NCI-H2227 (cell line): ENCODE measurements around the gene ABTB2.
A peak's percentile ranks its signal among the peaks of the same experiment; 100 is the strongest.

Source experiments
- DNase-seq: peaks from one replicate; lab custom pipeline; 2025; ENCODE audit not compliant: unreplicated experiment; lab: John Stamatoyannopoulos, UW

The ABTB2 gene

DNA sequence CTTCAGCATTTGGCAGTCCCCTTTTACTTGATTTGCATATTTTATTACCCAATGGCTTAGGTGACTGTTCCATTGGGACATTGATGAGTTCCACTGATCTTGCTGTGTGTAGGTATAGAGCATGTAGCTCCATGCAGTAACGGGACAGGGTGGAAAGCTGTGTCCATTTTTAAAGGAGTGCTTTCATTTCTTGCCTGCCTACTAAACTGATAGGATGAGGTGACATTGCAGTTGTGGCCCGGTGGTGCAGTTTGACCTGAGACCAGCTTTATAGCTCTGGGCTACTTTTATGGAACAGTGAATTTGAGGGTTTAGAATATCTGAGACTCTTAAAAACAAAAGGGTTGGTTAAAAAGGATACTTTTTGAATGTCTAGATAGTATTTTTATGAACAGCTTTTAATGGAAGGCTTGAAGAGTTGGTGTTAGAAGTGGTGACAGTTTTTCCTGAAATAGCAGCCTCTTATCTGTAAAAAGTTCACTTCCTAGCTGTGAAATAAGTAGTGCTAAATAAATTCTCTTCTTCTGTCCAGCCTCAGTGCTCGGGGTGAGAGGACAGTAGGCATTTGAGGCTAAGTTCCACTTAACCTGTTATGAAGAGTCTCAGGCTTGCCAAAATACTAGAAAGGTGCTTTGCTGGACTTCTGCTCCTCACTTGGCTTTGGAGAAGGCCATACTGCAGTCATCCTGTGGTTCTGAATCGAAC is 225.4 kb downstream of the ABTB2 start:
- DNase-seq: no peak

DNA sequence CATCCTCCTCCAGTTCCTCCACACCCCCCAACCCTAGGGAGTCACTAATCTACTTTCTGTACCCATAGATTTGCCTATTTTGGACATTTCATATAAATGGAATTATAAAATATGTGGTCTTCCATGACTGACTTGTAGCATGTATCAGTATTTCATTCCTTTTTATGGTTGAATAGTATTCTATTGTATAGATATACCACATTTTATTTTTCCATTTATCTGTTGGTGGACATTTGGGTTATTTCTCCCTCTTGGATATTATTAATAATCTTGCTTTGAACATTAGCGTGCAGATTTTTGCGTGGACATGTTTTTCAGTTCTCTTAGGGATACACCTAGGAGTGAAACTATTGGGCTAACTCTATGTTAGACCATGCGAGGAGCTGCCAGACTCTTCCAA is 229.0 kb downstream of the ABTB2 start:
- no peak for DNase-seq

DNA sequence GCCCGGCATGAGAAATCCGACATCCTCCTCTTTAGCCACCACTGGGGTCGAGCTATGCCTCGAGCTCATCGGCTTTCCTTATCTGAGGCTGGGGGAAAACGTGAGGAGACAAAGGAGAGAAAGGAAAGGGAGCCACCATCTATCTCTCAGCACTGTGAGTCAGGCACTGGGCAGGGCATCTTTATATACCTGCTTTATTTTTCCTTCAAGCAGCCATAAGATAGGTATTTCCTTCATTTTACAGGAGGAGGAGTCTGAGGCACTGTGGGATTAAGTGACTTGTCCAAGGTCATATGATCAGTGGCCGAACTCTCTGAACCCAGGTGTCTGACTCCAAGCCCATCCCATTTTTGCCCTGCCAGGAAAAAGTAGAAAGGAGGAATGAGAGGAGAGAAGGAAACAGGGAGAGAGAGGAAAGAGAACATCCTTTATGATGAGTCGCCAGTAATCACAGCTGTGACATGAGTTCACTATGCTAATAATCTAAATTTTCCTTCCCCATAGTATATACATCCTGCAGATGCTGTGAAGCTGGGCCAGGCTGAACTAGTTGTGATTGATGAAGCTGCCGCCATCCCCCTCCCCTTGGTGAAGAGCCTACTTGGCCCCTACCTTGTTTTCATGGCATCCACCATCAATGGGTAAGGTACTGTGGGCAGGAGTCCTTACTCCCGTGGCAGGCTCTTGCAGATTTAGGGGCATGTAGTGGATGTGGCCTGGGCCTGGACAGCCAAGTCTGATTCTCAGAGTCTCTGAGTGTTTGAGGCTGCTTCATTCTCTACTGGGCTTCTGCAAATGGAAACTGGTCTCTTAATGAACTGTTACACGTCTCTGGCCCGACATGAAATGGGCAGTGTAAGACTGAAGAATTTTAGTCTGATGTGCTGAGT is 230.6 kb downstream of the ABTB2 start:
- no peak for DNase-seq

DNA sequence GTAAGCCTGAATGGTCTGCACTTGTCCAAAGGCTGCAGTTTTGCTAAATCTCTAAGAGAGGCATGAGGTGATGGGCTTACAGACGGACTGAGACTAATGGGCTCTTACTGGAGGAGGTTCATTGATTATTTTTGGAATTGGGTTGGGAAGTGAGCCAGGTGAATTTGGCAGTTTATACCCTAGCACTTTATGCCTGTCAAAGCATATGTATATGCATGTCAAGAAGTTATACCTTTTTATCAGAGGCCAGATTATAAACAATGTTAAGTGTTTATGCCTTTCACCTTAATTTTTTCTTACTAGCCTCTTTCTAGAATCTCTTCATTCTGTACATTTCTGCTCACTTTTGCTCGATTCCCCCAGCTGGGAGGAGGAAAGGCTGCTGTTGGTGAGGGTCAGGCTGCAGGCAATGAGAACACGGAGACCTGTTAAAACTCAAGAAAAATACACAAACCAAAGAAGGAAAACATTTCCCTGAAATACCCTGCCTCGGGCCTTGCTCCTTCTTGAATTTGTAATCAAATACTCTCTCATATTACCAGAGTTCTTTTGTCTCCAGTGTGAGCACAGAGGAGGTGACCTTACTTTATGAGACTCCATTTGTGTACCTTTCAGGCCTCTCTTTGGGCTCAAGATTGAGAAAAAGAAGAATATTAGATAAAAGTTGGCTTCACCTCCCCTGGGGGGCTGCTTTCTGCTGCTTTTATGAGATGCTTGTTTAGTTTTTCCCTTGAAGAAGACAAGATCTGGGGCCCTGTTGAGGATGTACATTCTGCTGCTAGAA is 232.7 kb downstream of the ABTB2 start:
- no peak for DNase-seq

DNA sequence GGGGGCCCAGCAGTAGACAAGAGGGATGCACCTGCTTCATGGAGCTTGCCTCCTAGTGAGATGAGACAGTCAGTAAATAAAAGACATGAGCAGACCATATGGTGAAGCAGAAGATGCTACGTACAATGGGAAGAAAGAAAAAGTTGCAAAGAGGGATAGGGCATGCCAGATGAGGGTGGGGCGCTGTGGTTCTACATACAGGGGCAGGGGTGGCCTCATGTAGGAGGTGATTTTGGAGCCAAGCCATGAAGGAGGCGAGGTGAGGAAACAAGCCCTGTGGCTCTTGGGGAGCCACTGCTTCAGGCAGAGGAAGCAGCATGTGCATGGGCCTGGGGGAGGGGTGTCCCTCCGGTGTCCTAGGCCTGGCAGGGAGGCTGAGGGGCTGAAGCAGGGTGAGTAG is 237.2 kb downstream of the ABTB2 start:
- DNase-seq: no peak

DNA sequence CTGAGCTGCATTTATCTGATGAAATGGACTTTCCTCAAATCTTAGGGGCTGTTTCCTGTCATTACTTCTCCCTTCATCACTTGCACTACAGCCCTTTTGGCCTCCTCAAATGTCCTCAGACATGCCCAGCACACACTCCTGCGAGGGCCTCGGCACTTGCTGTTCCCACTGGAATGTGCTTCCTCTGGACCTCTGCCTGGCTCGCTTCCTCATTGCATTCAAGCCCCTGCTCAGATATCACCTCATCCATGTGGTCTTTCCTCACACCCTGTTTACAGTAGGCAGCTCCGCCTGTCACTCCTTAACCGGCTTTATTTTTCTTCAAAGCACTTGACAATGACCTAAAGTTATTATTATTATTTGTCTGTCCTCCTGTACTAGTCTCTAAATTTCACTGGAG is 243.3 kb downstream of the ABTB2 start:
- DNase-seq: no peak

DNA sequence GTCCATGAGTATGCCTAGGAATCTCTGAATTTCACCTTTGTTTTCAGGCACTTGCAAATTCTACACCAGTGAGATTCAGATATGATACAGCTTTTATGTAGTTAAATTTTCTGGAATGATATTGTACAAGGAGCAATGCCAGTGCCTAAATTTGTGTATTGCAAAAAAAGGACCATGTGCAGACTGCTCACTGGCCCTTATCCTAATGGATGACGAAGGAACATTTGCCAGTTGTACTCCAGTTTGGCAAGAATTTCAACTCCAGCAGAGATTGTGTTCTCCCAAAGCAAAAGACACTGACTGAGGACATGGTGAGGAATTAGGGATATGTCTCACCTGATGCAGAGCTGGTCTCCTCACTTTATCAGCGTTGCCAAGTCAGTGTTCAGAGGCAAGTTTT is 243.8 kb downstream of the ABTB2 start:
- DNase-seq: no peak

DNA sequence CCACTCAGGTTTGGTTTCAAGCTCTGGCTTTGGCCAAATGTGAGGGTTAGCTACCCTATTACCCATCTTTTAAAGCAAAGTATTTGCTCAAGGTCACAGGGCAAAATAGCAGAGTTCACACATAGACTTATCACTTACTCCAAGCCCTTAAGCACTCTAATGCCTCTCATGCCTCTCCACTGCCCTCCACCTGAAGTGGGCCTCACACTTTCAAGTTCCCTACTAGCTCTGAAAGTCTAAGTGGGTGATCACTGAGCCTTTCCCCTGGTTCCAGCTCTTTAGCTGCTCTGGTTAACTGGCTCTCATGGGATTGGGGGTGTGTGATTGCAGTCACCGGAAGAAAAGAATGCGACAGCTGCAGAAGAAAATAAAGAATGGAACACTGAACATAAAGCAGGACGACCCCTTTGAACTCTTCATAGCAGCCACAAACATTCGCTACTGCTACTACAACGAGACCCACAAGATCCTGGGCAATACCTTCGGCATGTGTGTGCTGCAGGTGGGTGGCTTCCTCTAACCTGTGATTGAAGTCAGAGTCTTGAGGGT is 246.0 kb downstream of the ABTB2 start:
- DNase-seq: no peak

DNA sequence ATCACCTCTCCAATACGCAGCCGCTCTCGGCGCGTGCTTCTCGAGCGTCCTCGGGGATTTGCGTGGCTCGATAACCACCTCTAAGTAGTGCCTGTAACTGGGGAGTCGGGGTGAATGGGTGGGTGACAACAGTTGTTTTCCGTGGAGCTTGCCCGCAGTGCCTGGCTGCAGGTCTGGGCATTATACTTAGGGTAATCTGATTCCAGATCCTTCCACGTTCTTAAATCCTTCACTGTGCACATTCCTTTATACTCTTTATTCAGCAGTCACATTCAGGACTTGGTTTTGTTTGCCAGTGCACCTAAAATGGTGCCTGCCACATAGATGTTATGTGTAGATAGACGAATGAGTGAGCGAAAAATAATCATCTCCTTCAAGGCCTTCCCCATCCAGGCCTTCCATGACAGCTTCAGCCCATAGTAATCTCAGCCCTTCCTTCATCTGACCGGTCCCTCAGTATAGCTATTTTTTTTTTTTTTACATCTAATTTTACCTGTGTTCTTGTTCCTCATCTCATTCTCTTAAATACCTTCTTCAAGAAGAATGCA is 251.8 kb downstream of the ABTB2 start:
- no peak for DNase-seq

DNA sequence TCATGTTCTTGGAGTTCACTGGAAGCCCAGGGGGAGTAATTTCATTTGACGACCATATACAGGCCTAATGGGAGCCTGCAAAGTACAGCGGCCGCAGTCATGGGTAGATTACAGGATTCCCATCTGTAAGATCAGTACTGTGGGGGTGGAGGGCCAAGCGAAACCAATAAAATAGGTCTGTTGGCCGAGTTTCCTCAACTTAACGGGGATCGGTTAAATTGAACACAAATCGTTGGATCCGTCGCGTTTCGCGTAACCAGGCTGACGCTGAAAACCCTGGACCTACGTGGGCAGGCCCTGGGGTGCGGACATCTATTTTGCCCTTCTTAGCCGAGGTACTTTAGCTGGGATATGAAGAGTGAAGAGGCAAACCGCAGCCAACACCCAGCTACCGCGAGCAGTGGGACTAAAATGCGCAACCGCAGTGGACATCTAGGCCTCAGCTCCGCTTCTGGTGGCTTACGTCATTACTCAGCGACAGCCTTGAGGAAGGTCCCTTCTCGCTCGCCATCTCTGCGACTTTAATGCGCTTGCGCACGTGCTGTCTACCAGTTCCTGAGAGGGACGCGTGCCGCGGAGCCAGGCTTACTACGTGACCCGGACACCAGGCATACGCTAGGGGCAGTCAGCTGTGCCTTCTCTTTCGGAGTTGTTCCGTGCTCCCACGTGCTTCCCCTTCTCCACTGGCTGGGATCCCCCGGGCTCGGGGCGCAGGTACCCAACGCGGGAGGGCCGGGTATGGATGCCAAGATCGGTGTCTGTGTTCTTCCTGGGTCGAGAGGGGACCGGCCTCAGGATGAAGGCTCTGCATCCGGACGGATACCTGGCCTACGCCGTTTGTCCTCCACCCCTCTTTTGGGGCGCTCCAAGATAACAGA is 252.5 kb downstream of the ABTB2 start, which contains the start of gene NAT10:
Gene NAT10 (plus strand): TSS at position 551 of the 878 bp plus-strand sequence. CDS start 2,597 bp downstream, outside the sequence.
- peak; percentile 99 for DNase-seq

DNA sequence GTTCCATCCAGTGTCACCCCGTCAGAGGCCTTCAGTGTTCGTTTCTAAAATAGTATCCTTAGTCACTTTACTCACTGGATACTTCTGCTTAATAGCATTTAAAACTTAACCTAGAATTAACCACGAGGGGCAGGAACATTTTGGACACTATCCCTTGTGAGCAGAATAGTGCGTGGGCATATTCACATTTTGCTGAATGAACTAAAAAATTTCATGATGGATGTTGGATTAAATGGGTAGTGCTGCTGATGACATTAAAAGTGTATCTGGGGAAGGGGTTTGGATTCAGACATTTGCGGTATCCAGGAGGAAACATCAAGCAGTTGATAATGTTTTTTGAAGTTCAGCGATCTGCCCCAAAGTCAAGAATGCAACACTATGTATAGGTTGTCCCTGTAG is 253.1 kb downstream of the ABTB2 start:
- no peak for DNase-seq
